ENCODE data around the gene SLC29A3. TPM values are rescaled to one million over a fixed set of nuclear protein-coding genes. Genes with fewer than 3 reads are reported as not detected.

SLC29A3 gene
- total RNA-seq, 1 experiment from 2014 or later = 3.4 TPM

DNA sequence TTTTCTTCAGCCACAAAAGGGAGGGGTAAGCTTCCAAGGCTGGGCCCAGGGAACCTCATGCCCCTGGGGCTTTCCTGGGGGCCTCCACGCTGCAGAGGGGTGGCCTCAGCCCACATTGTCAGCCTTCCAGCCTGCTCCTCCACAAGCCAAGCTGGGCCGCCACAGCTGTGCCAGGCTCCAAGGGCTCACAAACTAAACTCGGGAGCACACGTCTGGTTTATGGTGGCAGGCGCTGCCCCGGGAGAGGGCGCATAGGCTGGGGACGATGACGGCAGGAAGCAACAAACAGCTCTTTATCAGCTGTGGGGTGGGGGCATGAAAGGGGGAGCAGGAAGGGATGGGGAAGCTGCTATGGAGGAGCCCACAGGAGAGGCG is 71.4 kb downstream of the SLC29A3 start:
- no peaks in the 10 kb centered on the region for H4K20me1 ChIP-seq (ENCODE audit: insufficient read depth, low read depth, low read length)
- H3K79me2 ChIP-seq (ENCODE audit: low read length) = no peaks in the 10 kb centered on the region
- no peaks in the 10 kb centered on the region for H3K9me3 ChIP-seq (ENCODE audit: low read length)
- no peaks in the 10 kb centered on the region for H3K4me1 ChIP-seq (ENCODE audit: low read length)
- no peak for DNase-seq
- H2AFZ ChIP-seq (ENCODE audit: low read length) = no peak overlapping the region
- H3K27ac ChIP-seq (ENCODE audit: low read length) = no peak overlapping the region
- H3K9me2 ChIP-seq (replicated peaks; ENCODE audit: insufficient read depth, low read length) = no peaks in the 10 kb centered on the region
- H3K36me3 ChIP-seq (ENCODE audit: insufficient read depth, low read length) = no peaks in the 10 kb centered on the region
- no peak overlapping the region for H3K9ac ChIP-seq (ENCODE audit: low read length)
- no peak overlapping the region for H3K4me2 ChIP-seq (ENCODE audit: low read depth, low read length, poor library complexity, severe bottlenecking)
- no peaks in the 10 kb centered on the region for H3K27me3 ChIP-seq (ENCODE audit: low read length)
- H3K4me3 ChIP-seq (ENCODE audit: low read length) = no peak overlapping the region

DNA sequence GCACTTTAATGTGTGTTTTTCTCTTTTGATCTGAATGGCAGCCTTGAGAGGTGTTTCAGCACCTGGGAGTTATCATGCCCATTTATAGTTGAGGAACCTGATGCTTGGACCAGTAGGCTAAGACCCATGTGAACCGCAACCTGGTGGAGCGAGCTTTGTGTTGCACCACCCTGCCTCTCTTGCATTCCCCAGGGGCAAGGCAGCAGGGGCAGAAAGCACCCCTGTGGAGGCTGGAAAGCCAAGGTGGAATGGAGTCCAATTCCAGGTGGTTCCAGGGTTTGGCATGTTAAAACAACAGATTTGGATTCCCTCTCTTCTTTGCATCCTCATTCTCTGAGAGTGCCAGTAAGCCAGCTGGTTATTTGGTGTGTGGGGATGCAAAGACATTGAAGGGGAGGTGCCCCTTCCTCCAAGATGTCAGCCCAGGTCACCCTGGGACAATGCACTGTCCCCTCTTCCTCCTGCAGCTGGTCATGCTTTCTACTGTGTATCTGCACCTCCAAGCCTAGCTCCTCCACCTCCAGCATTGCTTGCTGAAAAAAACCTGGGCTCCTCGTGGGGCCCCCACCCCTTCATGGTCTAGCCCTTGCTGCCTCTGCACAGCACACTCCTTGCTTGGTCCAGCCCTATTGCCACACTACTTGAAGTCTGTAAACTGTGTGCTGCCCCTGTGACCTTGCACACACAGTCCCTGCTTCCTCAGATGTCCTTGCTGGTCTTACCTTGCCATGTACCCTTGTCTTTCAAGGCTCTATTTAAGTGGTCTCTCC is 72.0 kb downstream of the SLC29A3 start:
- H3K4me2 ChIP-seq (ENCODE audit: low read depth, low read length, poor library complexity, severe bottlenecking) = no peak overlapping the region
- no peaks in the 10 kb centered on the region for H3K9me2 ChIP-seq (replicated peaks; ENCODE audit: insufficient read depth, low read length)
- DNase-seq = no peak
- H3K4me3 ChIP-seq (ENCODE audit: low read length) = no peak overlapping the region
- H3K27me3 ChIP-seq (ENCODE audit: low read length) = no peaks in the 10 kb centered on the region
- no peak overlapping the region for H3K27ac ChIP-seq (ENCODE audit: low read length)
- H3K9ac ChIP-seq (ENCODE audit: low read length) = no peak overlapping the region
- H3K79me2 ChIP-seq (ENCODE audit: low read length) = no peaks in the 10 kb centered on the region
- H4K20me1 ChIP-seq (ENCODE audit: insufficient read depth, low read depth, low read length) = no peaks in the 10 kb centered on the region
- no peaks in the 10 kb centered on the region for H3K36me3 ChIP-seq (ENCODE audit: insufficient read depth, low read length)
- H3K4me1 ChIP-seq (ENCODE audit: low read length) = no peaks in the 10 kb centered on the region
- H2AFZ ChIP-seq (ENCODE audit: low read length) = no peak overlapping the region
- no peaks in the 10 kb centered on the region for H3K9me3 ChIP-seq (ENCODE audit: low read length)

- DNase-seq = no peak
- Histone ChIP-seq H3K4me2 (ENCODE audit: low read depth, low read length, poor library complexity, severe bottlenecking) (no peak overlapping the region), H3K27me3 (ENCODE audit: low read length) (no peaks in the 10 kb centered on the region), H3K4me1 (ENCODE audit: low read length) (no peaks in the 10 kb centered on the region), H3K4me3 (ENCODE audit: low read length) (no peak overlapping the region), H3K9ac (ENCODE audit: low read length) (no peak overlapping the region), H3K27ac (ENCODE audit: low read length) (no peak overlapping the region), H3K79me2 (ENCODE audit: low read length) (no peaks in the 10 kb centered on the region), H2AFZ (ENCODE audit: low read length) (no peak overlapping the region), H3K9me2 (replicated peaks; ENCODE audit: insufficient read depth, low read length) (no peaks in the 10 kb centered on the region), H3K9me3 (ENCODE audit: low read length) (no peaks in the 10 kb centered on the region), H4K20me1 (ENCODE audit: insufficient read depth, low read depth, low read length) (no peaks in the 10 kb centered on the region), H3K36me3 (ENCODE audit: insufficient read depth, low read length) (no peaks in the 10 kb centered on the region)
Observed at GRCh38 chr10:71391701-71392100, 72.6 kb downstream of the SLC29A3 start.

GRCh38 chr10:71392292-71392691 is 73.2 kb downstream of the SLC29A3 start:
- no peak for DNase-seq
- Histone ChIP-seq H3K9me3 (ENCODE audit: low read length) (no peaks in the 10 kb centered on the region), H3K36me3 (ENCODE audit: insufficient read depth, low read length) (no peaks in the 10 kb centered on the region), H2AFZ (ENCODE audit: low read length) (no peak overlapping the region), H3K27ac (ENCODE audit: low read length) (no peak overlapping the region), H3K4me3 (ENCODE audit: low read length) (no peak overlapping the region), H3K27me3 (ENCODE audit: low read length) (no peaks in the 10 kb centered on the region), H3K9me2 (replicated peaks; ENCODE audit: insufficient read depth, low read length) (no peaks in the 10 kb centered on the region), H3K79me2 (ENCODE audit: low read length) (no peaks in the 10 kb centered on the region), H4K20me1 (ENCODE audit: insufficient read depth, low read depth, low read length) (no peaks in the 10 kb centered on the region), H3K4me1 (ENCODE audit: low read length) (no peaks in the 10 kb centered on the region), H3K4me2 (ENCODE audit: low read depth, low read length, poor library complexity, severe bottlenecking) (no peak overlapping the region), H3K9ac (ENCODE audit: low read length) (no peak overlapping the region)

DNA sequence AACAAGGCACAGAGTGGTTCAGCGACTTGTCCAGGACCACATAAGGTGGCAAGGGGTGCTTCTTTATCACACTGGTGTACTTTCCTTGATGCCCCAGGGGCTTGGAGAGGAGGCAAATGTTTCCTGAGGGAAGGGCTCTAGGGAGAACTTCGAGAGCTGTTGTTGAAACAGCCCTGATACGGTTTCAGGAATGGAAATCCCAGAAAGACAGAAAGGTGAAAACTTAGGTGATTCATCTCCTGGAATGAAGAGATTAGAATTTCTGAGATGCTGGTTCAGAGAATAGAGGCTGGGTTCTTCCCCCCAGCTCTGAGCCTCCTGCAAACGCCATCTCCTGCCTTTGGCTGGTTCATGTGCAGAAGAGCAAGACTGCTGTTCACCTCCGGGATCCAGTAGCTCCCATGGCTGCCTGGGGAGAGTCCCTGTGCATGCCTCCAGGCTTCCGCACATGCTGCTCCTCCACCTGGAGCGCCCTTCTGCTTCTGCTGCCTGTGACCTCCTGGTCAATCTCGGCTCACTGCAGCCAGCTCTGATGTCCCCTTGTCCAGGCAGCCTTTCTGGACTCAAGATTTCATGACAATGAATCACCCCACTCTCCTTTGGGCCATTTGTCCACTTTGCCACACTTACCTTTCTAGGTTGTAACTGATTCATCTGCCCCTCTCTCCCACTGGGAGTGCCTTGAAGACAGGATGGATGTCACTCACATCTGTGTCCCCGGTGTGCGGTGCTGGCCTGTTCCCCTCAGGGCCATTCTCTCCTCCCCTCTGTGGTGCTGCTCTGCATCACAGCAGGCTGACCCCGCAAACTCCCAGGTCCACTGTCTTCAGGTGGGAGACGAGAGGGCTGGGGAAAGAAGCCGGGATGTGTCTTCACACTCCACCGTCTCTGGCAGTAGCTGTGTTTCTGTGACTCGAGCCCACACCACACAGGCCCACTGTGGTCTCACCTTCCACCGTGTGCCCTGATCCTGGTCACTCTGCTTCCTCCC is 74.0 kb downstream of the SLC29A3 start:
- Histone ChIP-seq H3K9me3 (ENCODE audit: low read length) (no peaks in the 10 kb centered on the region), H3K27me3 (ENCODE audit: low read length) (no peaks in the 10 kb centered on the region), H3K36me3 (ENCODE audit: insufficient read depth, low read length) (no peaks in the 10 kb centered on the region), H3K79me2 (ENCODE audit: low read length) (no peaks in the 10 kb centered on the region), H3K9me2 (replicated peaks; ENCODE audit: insufficient read depth, low read length) (no peaks in the 10 kb centered on the region), H3K4me2 (ENCODE audit: low read depth, low read length, poor library complexity, severe bottlenecking) (no peak overlapping the region), H3K4me3 (ENCODE audit: low read length) (no peak overlapping the region), H3K4me1 (ENCODE audit: low read length) (no peaks in the 10 kb centered on the region), H3K9ac (ENCODE audit: low read length) (no peak overlapping the region), H4K20me1 (ENCODE audit: insufficient read depth, low read depth, low read length) (no peaks in the 10 kb centered on the region), H3K27ac (ENCODE audit: low read length) (no peak overlapping the region), H2AFZ (ENCODE audit: low read length) (no peak overlapping the region)
- no peak for DNase-seq

- no peak overlapping the region for H3K4me3 ChIP-seq (ENCODE audit: low read length)
- no peaks in the 10 kb centered on the region for H3K9me3 ChIP-seq (ENCODE audit: low read length)
- H3K9me2 ChIP-seq (replicated peaks; ENCODE audit: insufficient read depth, low read length) = no peaks in the 10 kb centered on the region
- DNase-seq = no peak
- no peaks in the 10 kb centered on the region for H3K4me1 ChIP-seq (ENCODE audit: low read length)
- no peaks in the 10 kb centered on the region for H3K36me3 ChIP-seq (ENCODE audit: insufficient read depth, low read length)
- H3K27me3 ChIP-seq (ENCODE audit: low read length) = no peaks in the 10 kb centered on the region
- no peaks in the 10 kb centered on the region for H3K79me2 ChIP-seq (ENCODE audit: low read length)
- no peak overlapping the region for H3K4me2 ChIP-seq (ENCODE audit: low read depth, low read length, poor library complexity, severe bottlenecking)
- no peaks in the 10 kb centered on the region for H4K20me1 ChIP-seq (ENCODE audit: insufficient read depth, low read depth, low read length)
- H3K27ac ChIP-seq (ENCODE audit: low read length) = no peak overlapping the region
- no peak overlapping the region for H2AFZ ChIP-seq (ENCODE audit: low read length)
- no peak overlapping the region for H3K9ac ChIP-seq (ENCODE audit: low read length)
Observed at GRCh38 chr10:71393841-71394475, 74.9 kb downstream of the SLC29A3 start.

GRCh38 chr10:71394926-71395562 is 76.0 kb downstream of the SLC29A3 start:
- H3K27me3 ChIP-seq (ENCODE audit: low read length) = no peaks in the 10 kb centered on the region
- H4K20me1 ChIP-seq (ENCODE audit: insufficient read depth, low read depth, low read length) = no peaks in the 10 kb centered on the region
- H3K36me3 ChIP-seq (ENCODE audit: insufficient read depth, low read length) = no peaks in the 10 kb centered on the region
- no peak overlapping the region for H2AFZ ChIP-seq (ENCODE audit: low read length)
- H3K79me2 ChIP-seq (ENCODE audit: low read length) = no peaks in the 10 kb centered on the region
- H3K9me3 ChIP-seq (ENCODE audit: low read length) = no peaks in the 10 kb centered on the region
- H3K27ac ChIP-seq (ENCODE audit: low read length) = no peak overlapping the region
- no peaks in the 10 kb centered on the region for H3K4me1 ChIP-seq (ENCODE audit: low read length)
- no peak overlapping the region for H3K4me3 ChIP-seq (ENCODE audit: low read length)
- no peak overlapping the region for H3K4me2 ChIP-seq (ENCODE audit: low read depth, low read length, poor library complexity, severe bottlenecking)
- H3K9ac ChIP-seq (ENCODE audit: low read length) = no peak overlapping the region
- DNase-seq = no peak
- no peaks in the 10 kb centered on the region for H3K9me2 ChIP-seq (replicated peaks; ENCODE audit: insufficient read depth, low read length)
